GM18873 (cell line): ENCODE results near the gene NKTR.

Experiments
- ATAC-seq: cut with Tn5 transposase; IDR thresholded peaks from one replicate; pipeline ENCODE4 v1.9.1; 2021; ENCODE audit warnings: mild to moderate bottlenecking, moderate library complexity, moderate number of reproducible peaks; ENCODE audit not compliant: unreplicated experiment, low FRiP score

The NKTR gene

GRCh38 chr3:42647821-42648459, 47.5 kb downstream of the NKTR start:
- no peak for ATAC-seq

- ATAC-seq: no peak
These were observed 48.5 kb downstream of the NKTR start for GRCh38 chr3:42649006-42649405.

- ATAC-seq: no peak
These were observed 49.3 kb downstream of the NKTR start for GRCh38 chr3:42649783-42650182.

GRCh38 chr3:42651248-42652091, 51.0 kb downstream of the NKTR start:
- ATAC-seq: no peak

- no peak for ATAC-seq
These were observed 51.7 kb downstream of the NKTR start for GRCh38 chr3:42652251-42652610.

- no peak for ATAC-seq
These were observed 52.3 kb downstream of the NKTR start for GRCh38 chr3:42652611-42653302.

GRCh38 chr3:42653303-42653559, 52.7 kb downstream of the NKTR start:
- ATAC-seq: no peak

- no peak for ATAC-seq
These were observed 53.3 kb downstream of the NKTR start, which contains the start of gene ZBTB47 for GRCh38 chr3:42653560-42654330. ZBTB47 (plus strand) TSS chr3:42653697; CDS start chr3:42658356, 4,659 bp downstream.

GRCh38 chr3:42654331-42655201, 54.1 kb downstream of the NKTR start:
- ATAC-seq: no peak

GRCh38 chr3:42655331-42655888, 54.9 kb downstream of the NKTR start:
- ATAC-seq: no peak

- ATAC-seq: no peak
These were observed 55.6 kb downstream of the NKTR start for GRCh38 chr3:42655980-42656679.

- ATAC-seq: no peak
These were observed 56.5 kb downstream of the NKTR start for GRCh38 chr3:42656680-42657610.

GRCh38 chr3:42657675-42658074, 57.2 kb downstream of the NKTR start:
- no peak for ATAC-seq

GRCh38 chr3:42658091-42658770, 57.7 kb downstream of the NKTR start:
- ATAC-seq: no peak

GRCh38 chr3:42658771-42659390, 58.4 kb downstream of the NKTR start:
- ATAC-seq: no peak

- no peak for ATAC-seq
These were observed 59.1 kb downstream of the NKTR start for GRCh38 chr3:42659451-42660130.
